ENCODE results near the gene ZBTB7C. TPM values are rescaled to one million over a fixed set of nuclear protein-coding genes. Genes with fewer than 3 reads are reported as not detected.

ZBTB7C gene
- total RNA-seq, 1 donor from 2014 or later = 15.0 TPM

GRCh38 chr18:48164116-48164515 lies 245.1 kb downstream of the ZBTB7C start:
- H3K27me3 ChIP-seq (ENCODE audit: low read depth) = no peaks in the 10 kb centered on the region
- no peak overlapping the region for H3K4me3 ChIP-seq
- TF ChIP-seq CTCF (IDR thresholded peaks at IDR 0.05) = no peak
- H3K4me1 ChIP-seq = peaks cover 42% of the 10 kb centered on the region
- no peak overlapping the region for H3K27ac ChIP-seq
- ATAC-seq (no peak), DNase-seq (no peak)
- intact Hi-C loops (cut with DNase I) = no loop called here
- H3K36me3 ChIP-seq = no peaks in the 10 kb centered on the region
- no peaks in the 10 kb centered on the region for H3K9me3 ChIP-seq

- peaks cover 42% of the 10 kb centered on the region for H3K4me1 ChIP-seq
- H3K36me3 ChIP-seq = no peaks in the 10 kb centered on the region
- no peaks in the 10 kb centered on the region for H3K27me3 ChIP-seq (ENCODE audit: low read depth)
- H3K4me3 ChIP-seq = no peak overlapping the region
- H3K27ac ChIP-seq = no peak overlapping the region
- no peaks in the 10 kb centered on the region for H3K9me3 ChIP-seq
- ATAC-seq (no peak), DNase-seq (no peak)
- no peak for TF ChIP-seq CTCF (IDR thresholded peaks at IDR 0.05)
- intact Hi-C loops (cut with DNase I) = no loop called here
These were observed 245.5 kb downstream of the ZBTB7C start for GRCh38 chr18:48163738-48164115.

GRCh38 chr18:48162956-48163737 lies 246.0 kb downstream of the ZBTB7C start:
- TF ChIP-seq CTCF (IDR thresholded peaks at IDR 0.05) = no peak
- intact Hi-C loops (cut with DNase I) = no loop called here
- no peak for DNase-seq
- H3K9me3 ChIP-seq = no peaks in the 10 kb centered on the region
- H3K36me3 ChIP-seq = no peaks in the 10 kb centered on the region
- no peak for ATAC-seq
- peak overlapping the region; percentile 86 for H3K27ac ChIP-seq
- H3K27me3 ChIP-seq (ENCODE audit: low read depth) = no peaks in the 10 kb centered on the region
- H3K4me3 ChIP-seq = no peak overlapping the region
- peaks cover 42% of the 10 kb centered on the region for H3K4me1 ChIP-seq

GRCh38 chr18:48161911-48162698 lies 247.1 kb downstream of the ZBTB7C start:
- Histone ChIP-seq H3K27ac (peak overlapping the region; percentile 86), H3K27me3 (ENCODE audit: low read depth) (no peaks in the 10 kb centered on the region), H3K36me3 (no peaks in the 10 kb centered on the region), H3K9me3 (no peaks in the 10 kb centered on the region), H3K4me3 (peak overlapping the region; percentile 65), H3K4me1 (peaks cover 40% of the 10 kb centered on the region)
- TF ChIP-seq CTCF (IDR thresholded peaks at IDR 0.05) = no peak
- ATAC-seq = peak; percentile 51 to 60
- intact Hi-C loops (cut with DNase I) = no loop called here
- no peak for DNase-seq

GRCh38 chr18:48161191-48161910 lies 247.8 kb downstream of the ZBTB7C start:
- peak overlapping the region; percentile 86 for H3K27ac ChIP-seq
- no peaks in the 10 kb centered on the region for H3K9me3 ChIP-seq
- H3K4me1 ChIP-seq = peaks cover 32% of the 10 kb centered on the region
- H3K4me3 ChIP-seq = peak overlapping the region; percentile 65
- intact Hi-C loops (cut with DNase I) = no loop called here
- peak; percentile 85 for DNase-seq
- H3K36me3 ChIP-seq = no peaks in the 10 kb centered on the region
- H3K27me3 ChIP-seq (ENCODE audit: low read depth) = no peaks in the 10 kb centered on the region
- no peak for TF ChIP-seq CTCF (IDR thresholded peaks at IDR 0.05)
- ATAC-seq = peak; percentile 97 to 98

Data from lower lobe of right lung (tissue), 2 donors.